HG03520 (cell line): ENCODE measurements around the gene GRB7.
"Not testable (repeated sequence)": the region's sequence is repeated elsewhere in the genome, so short reads cannot be mapped to it uniquely, and the experiment has no call there.

Experiments used
- ATAC-seq: cut with Tn5 transposase; IDR thresholded peaks from one replicate; pipeline ENCODE4 v1.9.1; 2021; ENCODE audit warnings: mild to moderate bottlenecking, moderate library complexity; ENCODE audit not compliant: unreplicated experiment

GRB7 gene

GRCh38 chr17:39737760-39738567 is at the start of gene GRB7:
GRB7 (plus strand) TSS chr17:39737938; CDS start chr17:39742302, 4,364 bp downstream.
- ATAC-seq: no peak

DNA sequence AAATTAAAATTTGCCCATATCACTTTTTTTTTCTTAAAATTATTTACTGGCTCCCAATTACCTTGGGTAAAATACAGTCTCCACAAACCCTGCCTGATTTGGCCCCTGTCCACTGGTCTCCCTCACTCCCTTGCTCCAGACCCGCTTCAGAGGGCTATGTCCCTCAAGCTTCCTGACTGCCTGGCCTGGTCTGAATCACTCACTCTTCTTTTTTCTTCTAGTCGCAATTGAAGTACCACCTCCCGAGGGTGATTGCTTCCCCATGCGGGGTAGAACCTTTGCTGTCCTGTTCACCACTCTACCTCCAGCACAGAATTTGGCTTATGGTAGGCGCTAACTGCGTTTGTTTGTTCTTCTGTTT is 49.3 kb upstream of the GRB7 start:
- ATAC-seq: no peak

GRCh38 chr17:39688945-39689344 is 48.8 kb upstream of the GRB7 start:
- no peak for ATAC-seq

DNA sequence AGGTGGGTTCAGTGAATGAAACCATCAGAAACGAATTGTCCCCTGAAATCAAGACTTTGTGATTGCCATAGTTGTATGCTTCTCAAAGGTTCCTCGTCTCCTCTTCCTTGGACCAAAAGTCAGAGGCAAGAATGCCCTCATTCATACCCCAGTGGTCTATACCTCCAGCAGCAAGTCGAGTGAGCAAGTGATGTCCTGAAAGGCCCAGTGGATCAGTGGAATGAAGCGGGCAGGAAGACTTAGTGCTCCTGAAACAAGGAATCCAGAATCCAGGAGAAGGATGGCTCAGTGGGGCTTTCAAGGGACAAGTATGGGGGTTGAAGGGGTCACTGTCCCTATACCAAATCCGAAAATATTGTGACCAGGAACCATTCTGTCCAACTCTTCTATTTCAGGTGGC is 43.1 kb upstream of the GRB7 start:
- ATAC-seq: no peak

DNA sequence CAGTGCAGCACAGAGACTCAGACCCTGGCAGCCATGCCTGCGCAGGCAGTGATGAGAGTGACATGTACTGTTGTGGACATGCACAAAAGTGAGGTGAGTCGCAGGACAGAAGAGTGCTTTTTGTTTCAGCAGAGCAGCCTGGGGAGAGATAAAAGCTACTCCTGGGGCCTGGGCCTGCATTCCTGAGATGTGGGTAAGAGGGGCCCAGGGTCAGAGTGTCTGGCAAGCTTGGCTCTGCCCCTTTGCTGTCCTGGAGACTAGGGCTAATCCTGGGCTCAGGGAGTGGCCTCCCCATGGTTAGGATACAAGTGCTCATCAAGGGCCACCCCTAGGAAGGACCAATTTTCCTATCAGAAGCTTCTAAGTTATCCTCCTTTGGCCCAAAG is 42.7 kb upstream of the GRB7 start:
- no peak for ATAC-seq

GRCh38 chr17:39696731-39697130 is 41.0 kb upstream of the GRB7 start:
- ATAC-seq: no peak

DNA sequence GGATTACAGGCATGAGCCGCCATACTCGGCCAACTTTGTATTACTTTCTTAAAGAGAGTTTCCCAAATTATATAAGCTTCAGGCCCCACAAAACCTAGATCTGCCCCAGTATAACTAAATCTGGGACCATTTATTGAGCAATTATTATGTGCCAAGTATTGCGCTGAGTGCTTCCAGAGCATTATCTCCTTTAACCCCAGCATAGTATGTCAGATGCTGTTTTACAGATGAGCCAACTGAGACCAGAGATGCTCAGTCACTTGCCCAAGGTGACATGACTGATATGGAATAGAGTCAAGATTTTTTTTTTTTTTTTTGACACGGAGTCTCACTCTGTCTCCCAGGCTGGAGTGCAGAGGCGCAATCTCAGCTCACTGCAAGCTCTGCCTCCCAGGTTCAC is 39.8 kb upstream of the GRB7 start:
- no peak for ATAC-seq

GRCh38 chr17:39699157-39699817 is 38.5 kb upstream of the GRB7 start:
- ATAC-seq: not testable (repeated sequence)

DNA sequence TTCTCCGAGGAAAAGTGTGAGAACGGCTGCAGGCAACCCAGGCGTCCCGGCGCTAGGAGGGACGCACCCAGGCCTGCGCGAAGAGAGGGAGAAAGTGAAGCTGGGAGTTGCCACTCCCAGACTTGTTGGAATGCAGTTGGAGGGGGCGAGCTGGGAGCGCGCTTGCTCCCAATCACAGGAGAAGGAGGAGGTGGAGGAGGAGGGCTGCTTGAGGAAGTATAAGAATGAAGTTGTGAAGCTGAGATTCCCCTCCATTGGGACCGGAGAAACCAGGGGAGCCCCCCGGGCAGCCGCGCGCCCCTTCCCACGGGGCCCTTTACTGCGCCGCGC is 38.0 kb upstream of the GRB7 start, which contains the start of gene ERBB2:
ERBB2 (plus strand) TSS at position 247 of the 330 bp plus-strand sequence. CDS start 175 bp downstream, outside the sequence.
- no peak for ATAC-seq

GRCh38 chr17:39700148-39700987 is 37.4 kb upstream of the GRB7 start:
- no peak for ATAC-seq

- ATAC-seq: no peak
These were observed 36.5 kb upstream of the GRB7 start for GRCh38 chr17:39701012-39701783.

GRCh38 chr17:39701784-39702422 is 35.8 kb upstream of the GRB7 start:
- ATAC-seq: no peak

GRCh38 chr17:39702901-39703893 is 34.5 kb upstream of the GRB7 start:
- ATAC-seq: no peak

- no peak for ATAC-seq
These were observed 33.8 kb upstream of the GRB7 start for GRCh38 chr17:39703913-39704312.

- ATAC-seq: no peak
These were observed 32.8 kb upstream of the GRB7 start for GRCh38 chr17:39704821-39705551.

DNA sequence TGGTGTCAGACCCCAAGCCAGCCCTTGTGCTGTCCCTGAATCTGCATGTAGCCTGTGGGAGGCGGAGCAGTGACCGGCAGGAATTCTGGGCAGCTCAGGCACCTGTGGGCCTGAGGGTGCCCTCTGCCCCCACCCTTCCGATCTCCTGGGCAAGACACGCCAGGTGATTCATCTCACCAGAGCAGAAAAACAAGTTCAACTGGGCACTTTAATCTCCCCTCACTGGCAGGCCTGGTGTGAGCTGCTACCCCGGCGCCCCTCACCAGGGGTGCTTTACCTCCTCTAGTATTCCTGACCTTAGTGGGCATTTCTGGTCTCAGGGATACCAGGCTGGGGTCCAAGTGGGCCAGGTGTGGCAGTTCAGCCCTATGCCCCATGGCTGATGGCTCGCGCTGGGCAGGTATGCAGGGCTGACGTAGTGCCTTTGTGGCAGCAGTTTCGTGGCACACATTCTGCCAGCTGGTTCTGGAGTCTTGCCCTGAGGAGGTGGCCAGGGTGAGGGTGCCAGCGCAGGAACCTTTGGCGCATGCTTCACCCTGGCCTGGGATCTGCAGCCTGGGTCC is 31.9 kb upstream of the GRB7 start:
- ATAC-seq: no peak

DNA sequence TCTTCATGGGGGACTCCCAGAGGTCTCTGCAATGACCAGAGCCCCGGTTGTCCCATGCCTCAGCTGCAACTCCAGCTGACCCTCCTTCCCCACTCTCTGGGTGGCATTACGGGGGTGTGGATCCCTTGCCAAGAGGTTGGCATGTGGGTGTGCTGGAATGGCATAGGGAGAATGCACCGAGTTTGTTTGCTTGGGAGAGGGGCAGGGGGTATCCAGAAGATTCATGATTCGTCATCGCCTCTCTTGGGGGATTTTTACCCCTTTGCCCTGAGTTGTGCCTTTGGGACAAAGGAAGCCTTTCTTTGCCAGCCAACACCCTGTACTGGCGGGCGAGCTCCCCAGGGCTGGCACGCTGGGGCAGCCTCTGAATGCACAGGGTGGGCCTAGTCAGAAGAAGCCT is 31.4 kb upstream of the GRB7 start:
- no peak for ATAC-seq

DNA sequence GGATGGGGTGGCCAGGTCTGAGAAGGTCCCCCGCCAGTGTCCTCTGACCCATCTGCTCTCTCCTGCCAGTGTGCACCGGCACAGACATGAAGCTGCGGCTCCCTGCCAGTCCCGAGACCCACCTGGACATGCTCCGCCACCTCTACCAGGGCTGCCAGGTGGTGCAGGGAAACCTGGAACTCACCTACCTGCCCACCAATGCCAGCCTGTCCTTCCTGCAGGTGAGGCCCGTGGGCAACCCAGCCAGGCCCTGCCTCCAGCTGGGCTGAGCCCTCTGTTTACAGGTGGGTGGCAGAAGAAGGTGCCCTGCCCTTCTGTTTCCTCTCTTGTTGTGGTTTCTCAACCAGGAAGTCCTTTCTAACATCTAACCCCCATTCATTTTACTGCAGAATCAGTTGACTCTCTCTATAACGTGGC is 30.8 kb upstream of the GRB7 start:
- no peak for ATAC-seq
